PC-9 (cell line): ENCODE measurements around the gene MAJIN. TPM values are rescaled to one million over a fixed set of nuclear protein-coding genes. Genes with fewer than 3 reads are reported as not detected.

Experiments used
- Bru-seq: library from RNA; stranded (reverse); fragments of 400-500 nt; gene quantifications from one replicate; lab custom pipeline; 2021; lab: Mats Ljungman, UMichigan
- BruChase-seq, 2 experiments: library from RNA; stranded (reverse); fragments of 400-500 nt; gene quantifications; one replicate each; lab custom pipeline; 2021; lab: Mats Ljungman, UMichigan
- BruUV-seq: library from RNA; stranded (reverse); fragments of 400-500 nt; replicated peaks from 2 replicates; lab custom pipeline; 2021; lab: Mats Ljungman, UMichigan
- CTCF ChIA-PET: fragments of 300-600 bp; sonication (Branson Sonifier 250); formaldehyde crosslinking; loops from one replicate; lab custom pipeline; 2022; ENCODE audit warnings: antibody characterized with exemption; lab: Charles Lee
- POLR2A ChIA-PET: fragments of 300-600 bp; sonication (Branson Sonifier 250); formaldehyde crosslinking; loops from one replicate; lab custom pipeline; 2022; ENCODE audit warnings: antibody characterized with exemption; ENCODE audit not compliant: unreplicated experiment; lab: Charles Lee
- DNase-seq, 2 experiments: peaks; one replicate each; pipeline versions ENCODE4 v3.0.0 to v3.0.0-alpha.2; 2015 to 2022; ENCODE audit warnings: mixed read lengths in 1 of 2
- H2AFZ ChIP-seq: fragments of 200-600 bp; sonication (generic); 2 replicates; pipeline ENCODE4 v1.8.1; 2017; ENCODE audit warnings: antibody characterized with exemption
- H3F3A ChIP-seq: fragments of 200-600 bp; sonication (generic); 2 replicates; pipeline ENCODE4 v1.8.1; 2017; ENCODE audit warnings: antibody characterized with exemption, mild to moderate bottlenecking, low read depth; ENCODE audit not compliant: insufficient read depth
- H3K27ac ChIP-seq: fragments of 200-600 bp; sonication (generic); 2 replicates; pipeline ENCODE4 v1.6.1; 2016; ENCODE audit warnings: mixed run types
- H3K27me3 ChIP-seq: fragments of 200-600 bp; sonication (generic); 2 replicates; pipeline ENCODE4 v1.6.1; 2016; ENCODE audit warnings: low read depth, mixed run types; ENCODE audit not compliant: insufficient read depth
- H3K36me3 ChIP-seq: fragments of 200-600 bp; sonication (generic); 2 replicates; pipeline ENCODE4 v1.6.1; 2016; ENCODE audit warnings: low read depth, mixed run types
- H3K4me1 ChIP-seq: fragments of 200-600 bp; sonication (generic); replicated peaks from 2 replicates; pipeline ENCODE4 v1.6.1; 2016; ENCODE audit warnings: mixed run types; ENCODE audit not compliant: insufficient read depth
- H3K4me2 ChIP-seq: fragments of 200-600 bp; sonication (generic); 2 replicates; pipeline ENCODE4 v1.6.1; 2017; ENCODE audit warnings: mixed run types
- H3K4me3 ChIP-seq: fragments of 200-600 bp; sonication (generic); 2 replicates; pipeline ENCODE4 v1.6.1; 2016; ENCODE audit warnings: mixed run types
- H3K79me2 ChIP-seq: fragments of 200-600 bp; sonication (generic); 2 replicates; pipeline ENCODE4 v1.6.1; 2017; ENCODE audit warnings: low read depth, mixed run types
- H3K9me2 ChIP-seq: fragments of 200-600 bp; sonication (generic); 2 replicates; pipeline ENCODE4 v1.8.1; 2017; ENCODE audit warnings: mild to moderate bottlenecking; ENCODE audit not compliant: insufficient read depth
- H3K9me3 ChIP-seq: fragments of 200-600 bp; sonication (generic); 2 replicates; pipeline ENCODE4 v1.8.1; 2016; ENCODE audit warnings: low read depth; ENCODE audit not compliant: insufficient read depth
- H4K20me1 ChIP-seq: fragments of 200-600 bp; sonication (generic); 2 replicates; pipeline ENCODE4 v1.8.1; 2017; ENCODE audit not compliant: insufficient read depth
- CTCF ChIP-seq: fragments of 200-600 bp; sonication (generic); conservative IDR thresholded peaks from 2 replicates; pipeline ENCODE4 v1.6.1; 2017; ENCODE audit warnings: mixed run types, antibody characterized with exemption, mild to moderate bottlenecking, moderate library complexity
- EZH2 ChIP-seq: fragments of 200-600 bp; sonication (generic); IDR thresholded peaks from 2 replicates; pipeline ENCODE4 v1.8.0; 2017; ENCODE audit warnings: antibody characterized with exemption, low read depth
- intact Hi-C: fragments of 100-400 bp; cut with micrococcal nuclease; formaldehyde crosslinking; loops from one replicate; pipeline ENCODE4 v1.10.0; 2022; ENCODE audit not compliant: unreplicated experiment
- long read RNA-seq: library from polyadenylated mRNA; stranded (forward); transcript quantifications from one replicate; pipeline ENCODE4 v2.0.0, GENCODE V29; 2022
- total RNA-seq: library from RNA; stranded (reverse); gene quantifications from 2 replicates; pipeline ENCODE4 v1.2.3, GENCODE V29; 2021

MAJIN gene
- total RNA-seq (4.5 and 7.1 TPM in 2 replicates), Bru-seq, nascent RNA (percentile 49 among the genes with signal in this experiment), BruChase-seq, experiment 1, labeled RNA remaining after a 2-hour chase (percentile 49 among the genes with signal in this experiment), BruChase-seq, experiment 2, labeled RNA remaining after a 6-hour chase (percentile 46 among the genes with signal in this experiment)
- long read RNA-seq, partial matches to known transcripts, result 0 of 7 reads
- long read RNA-seq, other reads (novel, unspliced or antisense), result 7 of 7 reads

DNA sequence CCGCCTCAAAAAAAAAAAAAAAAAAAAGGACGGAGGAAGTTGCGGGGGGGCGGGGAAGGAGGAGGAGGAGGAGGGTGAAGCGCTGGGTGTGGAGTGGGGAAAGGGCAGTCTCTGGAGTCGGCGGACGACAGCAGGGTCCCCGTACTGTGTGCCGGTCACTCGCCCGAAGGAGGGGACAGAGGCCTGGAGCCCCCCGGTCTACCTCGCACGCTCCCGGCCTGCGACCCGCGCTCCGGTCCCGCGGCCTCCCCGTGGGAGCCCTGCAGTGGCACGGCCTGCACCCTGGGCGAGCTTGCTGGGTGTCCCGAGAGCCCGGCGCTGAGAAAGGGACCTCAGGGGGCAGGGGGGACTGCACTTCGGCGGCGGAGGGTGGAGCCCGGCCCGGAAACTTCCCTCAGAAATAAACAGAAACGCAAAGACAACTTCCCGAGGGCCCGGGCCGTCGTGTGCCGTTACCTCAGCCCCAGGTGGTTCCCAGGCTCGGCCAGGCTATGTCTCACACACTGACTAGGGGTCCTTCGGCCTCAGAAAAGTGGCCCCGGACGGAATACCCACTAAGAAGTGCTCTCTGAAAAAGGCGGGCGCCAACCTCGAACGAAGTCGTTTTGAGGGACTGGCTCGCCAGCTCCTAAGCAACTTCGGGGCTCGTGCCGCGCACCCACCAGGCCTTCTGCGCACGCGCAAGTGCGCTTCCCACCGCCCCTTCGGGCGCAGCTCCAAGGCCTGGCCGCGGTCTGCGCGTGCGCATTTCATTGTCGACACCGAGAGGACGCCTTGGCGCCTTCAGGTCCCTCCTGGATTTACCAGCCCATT is at the start of gene MAJIN:
Gene MAJIN, minus strand, starts transcription at position 688 of the 813 bp plus-strand sequence. CDS start 12,703 bp downstream, outside the sequence.
- no peaks in the 10 kb centered on the region for H4K20me1 ChIP-seq
- intact Hi-C loops, result loop anchor here (2.0 kb wide), 2 partner anchors 35 to 55 kb away; partner anchors contain the start of gene ATG2A
- 0 out of 2 replicates have a peak, but pooled peaks cover under 1% of the 10 kb centered on the region for H3K27me3 ChIP-seq
- no peaks in the 10 kb centered on the region for H3K9me2 ChIP-seq
- no peak for TF ChIP-seq EZH2
- no peak for TF ChIP-seq CTCF
- TSS peak; percentile 64 for BruUV-seq
- H3K27ac ChIP-seq, result peak within 1 kb of the TSS; percentile 95
- no peaks in the 10 kb centered on the region for H3K79me2 ChIP-seq
- peaks cover 28% of the 10 kb centered on the region for H3F3A ChIP-seq
- ChIA-PET POLR2A (interaction anchor here (0.6 to 1.0 kb wide), 6 partner anchors 20 to 117 kb away, joined by 3 to 30 read pairs (median 4); partner anchors contain the start of gene SAC3D1), CTCF (interaction anchor here (0.5 to 1.0 kb wide), 2 partner anchors 84 to 239 kb away, joined by 3 to 6 read pairs; no protein-coding TSS in a partner anchor)
- peak; percentile 66 to 93 for DNase-seq
- peak within 1 kb of the TSS; percentile 64 for H2AFZ ChIP-seq
- peak within 1 kb of the TSS; percentile 52; the same call in 1 of the 2 replicates for H3K4me3 ChIP-seq
- no peaks in the 10 kb centered on the region for H3K36me3 ChIP-seq
- peak within 1 kb of the TSS; percentile 75 for H3K4me2 ChIP-seq
- no peaks in the 10 kb centered on the region for H3K9me3 ChIP-seq
- H3K4me1 ChIP-seq, result peaks cover 26% of the 10 kb centered on the region

DNA sequence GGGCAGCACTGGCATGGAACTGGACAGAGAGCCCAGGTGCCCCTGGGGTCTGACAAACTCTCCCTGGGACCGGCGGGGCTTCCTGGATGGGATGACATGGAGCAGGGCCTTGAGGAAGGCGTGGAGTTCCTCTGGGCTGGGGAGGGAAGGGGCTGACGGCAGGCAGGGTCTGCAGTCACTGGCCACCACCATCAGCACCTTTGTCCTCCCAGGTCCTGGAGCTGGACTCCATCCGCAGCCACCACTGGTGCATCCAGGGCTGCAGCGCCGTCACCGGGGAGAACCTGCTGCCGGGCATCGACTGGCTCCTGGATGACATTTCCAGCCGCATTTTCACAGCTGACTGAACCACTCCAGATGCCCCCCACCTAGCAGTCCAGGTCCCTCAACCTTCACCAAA is 49.6 kb upstream of the MAJIN start:
- no peak for DNase-seq
- H3K9me2 ChIP-seq, result no peaks in the 10 kb centered on the region
- no peaks in the 10 kb centered on the region for H3K4me1 ChIP-seq
- no TSS peak for BruUV-seq
- H3K4me3 ChIP-seq, result no peak overlapping the region
- ChIA-PET POLR2A (no interaction called here), CTCF (no interaction called here)
- no peaks in the 10 kb centered on the region for H3K36me3 ChIP-seq
- no peak overlapping the region for H2AFZ ChIP-seq
- no peak overlapping the region for H3K27ac ChIP-seq
- H3F3A ChIP-seq, result no peaks in the 10 kb centered on the region; the same call in 1 of the 2 replicates
- H4K20me1 ChIP-seq, result no peaks in the 10 kb centered on the region
- H3K9me3 ChIP-seq, result no peaks in the 10 kb centered on the region
- intact Hi-C loops, result no loop called here
- no peaks in the 10 kb centered on the region for H3K79me2 ChIP-seq
- H3K4me2 ChIP-seq, result no peak overlapping the region
- TF ChIP-seq EZH2 (no peak), CTCF (no peak)
- no peaks in the 10 kb centered on the region for H3K27me3 ChIP-seq

DNA sequence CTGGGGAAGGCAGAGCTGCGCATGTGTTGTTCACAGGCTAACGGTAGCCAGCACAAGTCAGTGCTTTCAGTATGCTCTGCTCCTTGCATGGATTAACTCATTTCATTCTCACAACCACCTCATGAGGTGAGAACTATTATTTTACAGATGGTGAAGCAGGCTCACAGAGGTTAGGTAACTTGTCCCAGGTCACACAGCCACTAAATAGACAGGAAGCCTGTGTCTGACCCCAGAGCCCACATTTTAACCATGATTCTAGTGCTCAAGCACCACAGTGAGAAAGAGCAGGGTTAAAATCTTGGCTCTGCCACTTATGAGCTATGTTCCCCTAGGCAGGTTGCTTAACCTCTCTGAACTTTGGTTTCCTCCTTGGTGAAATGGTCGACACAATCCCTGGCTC is 49.1 kb upstream of the MAJIN start:
- Histone ChIP-seq H3F3A (no peaks in the 10 kb centered on the region; the same call in 1 of the 2 replicates), H3K79me2 (peaks cover 2% of the 10 kb centered on the region; the same call in 1 of the 2 replicates), H4K20me1 (no peaks in the 10 kb centered on the region), H3K27me3 (no peaks in the 10 kb centered on the region), H3K27ac (no peak overlapping the region), H3K36me3 (no peaks in the 10 kb centered on the region), H3K9me2 (no peaks in the 10 kb centered on the region), H3K4me2 (no peak overlapping the region), H3K4me3 (no peak overlapping the region), H3K4me1 (no peaks in the 10 kb centered on the region), H3K9me3 (no peaks in the 10 kb centered on the region), H2AFZ (no peak overlapping the region)
- no TSS peak for BruUV-seq
- intact Hi-C loops, result no loop called here
- no peak for DNase-seq
- no peak for TF ChIP-seq EZH2
- TF ChIP-seq CTCF, result no peak
- ChIA-PET CTCF (no interaction called here), POLR2A (no interaction called here)
